ENCODE measurements around the gene LYPLA2.

Gene LYPLA2

DNA sequence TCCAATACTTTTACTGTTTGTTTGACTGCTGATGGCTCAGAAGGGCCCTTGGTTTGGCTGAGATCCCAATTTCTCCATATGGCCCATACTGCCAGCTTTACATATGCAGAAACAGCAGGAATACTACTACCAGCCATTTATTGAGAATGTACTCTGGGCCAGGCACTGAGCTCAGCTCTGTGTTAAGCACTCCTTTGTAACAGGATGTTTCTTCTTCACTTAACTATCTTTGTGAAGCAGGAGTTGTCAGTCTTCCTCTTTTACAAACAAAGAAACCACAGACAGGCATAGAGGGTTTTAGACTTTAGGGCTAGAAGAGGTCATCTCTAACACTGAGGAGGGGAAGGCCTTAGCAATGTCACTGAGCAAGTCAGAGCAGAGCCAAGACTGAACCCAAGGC, 26.0 kb downstream of the LYPLA2 start:
- TF ChIP-seq, protein P1, sequence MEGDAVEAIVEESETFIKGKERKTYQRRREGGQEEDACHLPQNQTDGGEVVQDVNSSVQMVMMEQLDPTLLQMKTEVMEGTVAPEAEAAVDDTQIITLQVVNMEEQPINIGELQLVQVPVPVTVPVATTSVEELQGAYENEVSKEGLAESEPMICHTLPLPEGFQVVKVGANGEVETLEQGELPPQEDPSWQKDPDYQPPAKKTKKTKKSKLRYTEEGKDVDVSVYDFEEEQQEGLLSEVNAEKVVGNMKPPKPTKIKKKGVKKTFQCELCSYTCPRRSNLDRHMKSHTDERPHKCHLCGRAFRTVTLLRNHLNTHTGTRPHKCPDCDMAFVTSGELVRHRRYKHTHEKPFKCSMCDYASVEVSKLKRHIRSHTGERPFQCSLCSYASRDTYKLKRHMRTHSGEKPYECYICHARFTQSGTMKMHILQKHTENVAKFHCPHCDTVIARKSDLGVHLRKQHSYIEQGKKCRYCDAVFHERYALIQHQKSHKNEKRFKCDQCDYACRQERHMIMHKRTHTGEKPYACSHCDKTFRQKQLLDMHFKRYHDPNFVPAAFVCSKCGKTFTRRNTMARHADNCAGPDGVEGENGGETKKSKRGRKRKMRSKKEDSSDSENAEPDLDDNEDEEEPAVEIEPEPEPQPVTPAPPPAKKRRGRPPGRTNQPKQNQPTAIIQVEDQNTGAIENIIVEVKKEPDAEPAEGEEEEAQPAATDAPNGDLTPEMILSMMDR (IDR thresholded peaks at IDR 0.05; ENCODE audit: insufficient read depth, low read length, poor library complexity, severe bottlenecking), result no peak
- TF ChIP-seq EZH2phosphoT487 (conservative IDR thresholded peaks at IDR 0.05; ENCODE audit: low read length), result no peak
- no peaks in the 10 kb centered on the region for H4K20me1 ChIP-seq (ENCODE audit: low read depth, low read length)
- H2AFZ ChIP-seq (ENCODE audit: low read depth, low read length, severe bottlenecking), result no peak overlapping the region
- H3K27me3 ChIP-seq (ENCODE audit: low read length), result no peaks in the 10 kb centered on the region
- H3F3A ChIP-seq (ENCODE audit: insufficient read depth), result no peaks in the 10 kb centered on the region
- H3K4me3 ChIP-seq (ENCODE audit: insufficient read depth, low read length, poor library complexity, severe bottlenecking), result no peak overlapping the region
- no peaks in the 10 kb centered on the region for H3K9me2 ChIP-seq (replicated peaks; ENCODE audit: insufficient read depth, low read length)
- no peaks in the 10 kb centered on the region for H3K9me3 ChIP-seq (ENCODE audit: insufficient read depth, low read length)
- H3K27ac ChIP-seq (ENCODE audit: low read depth, low read length), result no peak overlapping the region
- no peak overlapping the region for H3K4me2 ChIP-seq (ENCODE audit: low read depth, low read length, poor library complexity, severe bottlenecking)
- no peaks in the 10 kb centered on the region for H3K36me3 ChIP-seq (ENCODE audit: low read length)
- H3K9ac ChIP-seq (ENCODE audit: low read length), result no peak overlapping the region
- H3K79me2 ChIP-seq (ENCODE audit: insufficient read depth, low read length), result no peaks in the 10 kb centered on the region

DNA sequence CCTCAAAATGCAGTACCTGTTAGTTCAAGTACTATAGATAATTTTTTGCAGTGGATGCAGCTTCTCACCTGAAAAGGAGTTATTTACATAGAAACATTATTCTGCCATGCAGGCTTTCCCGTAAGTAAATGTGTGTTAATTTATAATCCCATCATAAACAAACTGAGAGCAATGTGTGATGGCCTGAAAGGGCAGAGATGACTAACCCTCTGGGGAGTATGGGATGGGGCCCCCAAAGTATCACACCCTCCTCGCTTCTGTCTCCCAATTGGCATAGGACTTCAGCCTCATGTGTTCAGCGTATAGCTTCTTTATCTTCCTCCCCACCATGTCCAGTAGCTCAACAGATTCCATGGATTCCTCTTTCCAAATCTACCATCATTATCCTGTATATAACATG, 26.7 kb downstream of the LYPLA2 start:
- TF ChIP-seq, protein P1 (IDR thresholded peaks at IDR 0.05; ENCODE audit: insufficient read depth, low read length, poor library complexity, severe bottlenecking), result no peak
- no peak for TF ChIP-seq EZH2phosphoT487 (conservative IDR thresholded peaks at IDR 0.05; ENCODE audit: low read length)
- Histone ChIP-seq H3K9me2 (replicated peaks; ENCODE audit: insufficient read depth, low read length) (no peaks in the 10 kb centered on the region), H3K9ac (ENCODE audit: low read length) (no peak overlapping the region), H3K36me3 (ENCODE audit: low read length) (no peaks in the 10 kb centered on the region), H3K4me3 (ENCODE audit: insufficient read depth, low read length, poor library complexity, severe bottlenecking) (no peak overlapping the region), H3K27me3 (ENCODE audit: low read length) (no peaks in the 10 kb centered on the region), H3K27ac (ENCODE audit: low read depth, low read length) (no peak overlapping the region), H4K20me1 (ENCODE audit: low read depth, low read length) (no peaks in the 10 kb centered on the region), H3F3A (ENCODE audit: insufficient read depth) (no peaks in the 10 kb centered on the region), H3K4me2 (ENCODE audit: low read depth, low read length, poor library complexity, severe bottlenecking) (no peak overlapping the region), H2AFZ (ENCODE audit: low read depth, low read length, severe bottlenecking) (no peak overlapping the region), H3K79me2 (ENCODE audit: insufficient read depth, low read length) (no peaks in the 10 kb centered on the region), H3K9me3 (ENCODE audit: insufficient read depth, low read length) (no peaks in the 10 kb centered on the region)

DNA sequence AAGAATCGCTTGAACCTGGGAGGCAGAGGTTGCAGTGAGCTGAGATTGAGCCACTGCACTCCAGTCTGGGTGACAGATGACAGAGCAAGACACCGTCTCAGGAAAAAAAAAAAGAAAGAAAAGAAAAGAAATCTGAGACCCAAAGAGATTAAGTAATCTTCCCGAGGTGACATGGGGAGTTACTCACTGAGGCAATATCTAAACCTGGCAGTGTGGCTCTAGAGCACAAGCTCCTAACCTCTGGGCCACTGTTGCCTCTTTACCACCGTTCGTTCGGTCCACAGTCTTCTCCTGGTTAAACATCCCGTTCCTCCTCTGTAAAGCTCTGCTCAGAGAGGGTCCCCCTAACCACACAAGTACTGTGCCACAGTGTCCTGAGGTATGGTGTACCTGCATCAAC, 32.8 kb downstream of the LYPLA2 start:
- Histone ChIP-seq H3K9me2 (replicated peaks; ENCODE audit: insufficient read depth, low read length) (no peaks in the 10 kb centered on the region), H3K4me3 (ENCODE audit: insufficient read depth, low read length, poor library complexity, severe bottlenecking) (no peak overlapping the region), H3K9me3 (ENCODE audit: insufficient read depth, low read length) (no peaks in the 10 kb centered on the region), H3K27me3 (ENCODE audit: low read length) (no peaks in the 10 kb centered on the region), H3K79me2 (ENCODE audit: insufficient read depth, low read length) (no peaks in the 10 kb centered on the region), H3K4me2 (ENCODE audit: low read depth, low read length, poor library complexity, severe bottlenecking) (peak overlapping the region; percentile 88), H3F3A (ENCODE audit: insufficient read depth) (peaks cover 9% of the 10 kb centered on the region; the same call in 1 of the 2 replicates), H2AFZ (ENCODE audit: low read depth, low read length, severe bottlenecking) (no peak overlapping the region), H3K9ac (ENCODE audit: low read length) (no peak overlapping the region), H3K36me3 (ENCODE audit: low read length) (no peaks in the 10 kb centered on the region), H3K27ac (ENCODE audit: low read depth, low read length) (no peak overlapping the region), H4K20me1 (ENCODE audit: low read depth, low read length) (no peaks in the 10 kb centered on the region)
- TF ChIP-seq EZH2phosphoT487 (conservative IDR thresholded peaks at IDR 0.05; ENCODE audit: low read length), result no peak
- TF ChIP-seq, protein P1 (IDR thresholded peaks at IDR 0.05; ENCODE audit: insufficient read depth, low read length, poor library complexity, severe bottlenecking), result no peak
